GM12873 (cell line): Measurements from ENCODE around the gene PXMP2.

Experiments
- TF ChIP-seq, protein P1 (sequence below): IDR thresholded peaks from 2 replicates; pipeline ENCODE4 v1.5.1; 2012; ENCODE audit warnings: low read depth, mild to moderate bottlenecking, moderate library complexity, low read length, control low read depth; ENCODE audit not compliant: insufficient read depth; ENCODE audit errors: missing control alignments

Gene PXMP2

DNA sequence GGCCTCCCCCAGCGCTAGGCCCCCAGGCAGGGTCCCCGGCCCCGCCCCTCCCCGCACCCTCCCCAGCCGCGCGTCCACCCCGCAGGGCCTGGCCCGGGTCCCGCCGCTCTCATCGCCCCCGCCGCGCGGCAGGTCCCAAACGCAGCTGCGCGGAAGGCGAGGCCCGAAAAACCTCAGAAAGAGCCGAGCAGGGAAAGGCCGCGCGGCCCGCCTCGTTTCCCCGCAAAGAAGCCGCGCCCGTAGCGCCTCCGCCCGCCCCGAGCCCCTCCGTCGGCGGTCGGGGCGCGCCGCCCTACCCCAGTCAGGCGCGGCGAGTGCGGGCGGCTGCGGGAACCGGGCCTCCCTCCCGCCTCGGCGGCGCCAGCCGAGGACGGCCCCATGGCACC, 569 bp upstream of the PXMP2 start:
- TF ChIP-seq, protein P1, sequence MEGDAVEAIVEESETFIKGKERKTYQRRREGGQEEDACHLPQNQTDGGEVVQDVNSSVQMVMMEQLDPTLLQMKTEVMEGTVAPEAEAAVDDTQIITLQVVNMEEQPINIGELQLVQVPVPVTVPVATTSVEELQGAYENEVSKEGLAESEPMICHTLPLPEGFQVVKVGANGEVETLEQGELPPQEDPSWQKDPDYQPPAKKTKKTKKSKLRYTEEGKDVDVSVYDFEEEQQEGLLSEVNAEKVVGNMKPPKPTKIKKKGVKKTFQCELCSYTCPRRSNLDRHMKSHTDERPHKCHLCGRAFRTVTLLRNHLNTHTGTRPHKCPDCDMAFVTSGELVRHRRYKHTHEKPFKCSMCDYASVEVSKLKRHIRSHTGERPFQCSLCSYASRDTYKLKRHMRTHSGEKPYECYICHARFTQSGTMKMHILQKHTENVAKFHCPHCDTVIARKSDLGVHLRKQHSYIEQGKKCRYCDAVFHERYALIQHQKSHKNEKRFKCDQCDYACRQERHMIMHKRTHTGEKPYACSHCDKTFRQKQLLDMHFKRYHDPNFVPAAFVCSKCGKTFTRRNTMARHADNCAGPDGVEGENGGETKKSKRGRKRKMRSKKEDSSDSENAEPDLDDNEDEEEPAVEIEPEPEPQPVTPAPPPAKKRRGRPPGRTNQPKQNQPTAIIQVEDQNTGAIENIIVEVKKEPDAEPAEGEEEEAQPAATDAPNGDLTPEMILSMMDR = no peak

DNA sequence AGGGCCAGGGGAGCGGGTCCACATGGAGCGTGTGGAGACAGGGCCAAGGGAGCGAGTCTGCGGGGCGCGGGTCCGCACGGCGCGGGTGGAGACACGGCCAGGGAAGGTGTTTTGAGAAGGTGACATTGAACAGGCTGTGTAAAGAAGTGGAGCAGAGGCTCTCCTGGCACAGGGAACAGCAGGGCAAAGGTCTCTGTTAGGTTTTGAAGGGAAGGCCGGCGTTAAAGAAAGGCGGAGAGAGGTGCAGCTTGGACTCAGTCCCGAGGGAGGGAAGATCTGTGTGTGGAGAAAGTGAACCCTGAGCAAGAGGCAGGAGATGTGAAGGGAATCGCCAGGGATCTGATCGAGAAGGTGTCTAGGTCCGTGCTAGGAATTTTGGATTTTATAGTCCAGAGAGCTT, 1.8 kb downstream of the PXMP2 start:
- TF ChIP-seq, protein P1 = no peak

DNA sequence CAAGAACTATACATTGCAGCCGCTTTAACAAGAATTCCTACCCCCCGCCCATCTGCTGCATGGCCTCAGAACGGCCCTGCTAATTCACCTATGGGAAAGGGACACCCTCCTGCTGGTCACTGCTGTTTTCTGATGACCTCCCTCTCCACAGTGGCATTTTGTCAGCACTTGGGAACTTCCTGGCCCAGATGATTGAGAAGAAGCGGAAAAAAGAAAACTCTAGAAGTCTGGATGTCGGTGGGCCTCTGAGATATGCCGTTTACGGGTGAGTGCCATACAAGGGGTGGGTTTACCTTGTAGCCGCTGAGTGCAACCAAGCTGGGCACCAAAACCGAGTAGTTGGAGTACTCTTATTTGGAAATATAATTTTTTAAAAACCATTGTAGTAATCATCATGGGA, 2.7 kb downstream of the PXMP2 start:
- TF ChIP-seq, protein P1 = no peak

- TF ChIP-seq, protein P1 = no peak
Observed at GRCh38 chr12:132695431-132695830, 8.0 kb downstream of the PXMP2 start.

DNA sequence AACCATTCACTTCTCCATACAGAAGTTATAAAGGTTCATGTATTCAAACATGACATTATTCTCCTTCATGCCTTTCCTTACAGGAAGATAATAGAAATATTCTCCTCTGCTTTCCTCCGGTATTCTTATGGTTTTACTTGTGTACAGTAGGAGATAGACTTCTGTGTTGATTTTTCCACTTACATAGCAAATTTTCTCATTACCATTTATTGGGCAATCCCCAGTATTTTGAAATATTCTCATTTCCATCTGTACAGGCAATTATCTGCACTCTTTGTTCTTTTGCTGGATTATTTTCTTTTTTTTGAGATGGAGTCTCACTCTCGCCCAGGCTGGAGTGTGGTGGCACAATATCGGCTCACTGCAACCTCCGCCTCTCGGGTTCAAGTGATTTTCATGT, 11.0 kb downstream of the PXMP2 start:
- TF ChIP-seq, protein P1 = no peak

- TF ChIP-seq, protein P1 = no peak
Observed at GRCh38 chr12:132700212-132700822, 12.9 kb downstream of the PXMP2 start.

GRCh38 chr12:132702640-132703039, 15.3 kb downstream of the PXMP2 start:
- TF ChIP-seq, protein P1 = no peak

- TF ChIP-seq, protein P1 = no peak
Observed at GRCh38 chr12:132703641-132704040, 16.3 kb downstream of the PXMP2 start.
